NB4 (cell line): ENCODE data around the gene LCN6.

Experiments
- DNase-seq: peaks from one replicate; pipeline ENCODE4 v3.0.0; 2010; ENCODE audit warnings: low read depth
- H3K4me3 ChIP-seq: one replicate; pipeline ENCODE4 v1.5.1; 2011; ENCODE audit warnings: mild to moderate bottlenecking, low read depth, low read length, moderate library complexity
- MAX ChIP-seq: IDR thresholded peaks from 2 replicates; pipeline ENCODE4 v1.6.1; 2011; ENCODE audit warnings: low read depth, low read length
- MYC ChIP-seq: IDR thresholded peaks from 2 replicates; pipeline ENCODE4 v1.6.1; 2011; ENCODE audit warnings: low read depth, low read length
- POLR2A ChIP-seq: IDR thresholded peaks from 2 replicates; pipeline ENCODE4 v1.6.1; 2011; ENCODE audit warnings: mild to moderate bottlenecking; ENCODE audit not compliant: insufficient read length; ENCODE audit errors: extremely low read depth
- TF ChIP-seq, protein P1 (sequence below): IDR thresholded peaks from one replicate; pipeline ENCODE4 v1.5.1; 2012; ENCODE audit warnings: low read depth, low read length

LCN6 gene

DNA sequence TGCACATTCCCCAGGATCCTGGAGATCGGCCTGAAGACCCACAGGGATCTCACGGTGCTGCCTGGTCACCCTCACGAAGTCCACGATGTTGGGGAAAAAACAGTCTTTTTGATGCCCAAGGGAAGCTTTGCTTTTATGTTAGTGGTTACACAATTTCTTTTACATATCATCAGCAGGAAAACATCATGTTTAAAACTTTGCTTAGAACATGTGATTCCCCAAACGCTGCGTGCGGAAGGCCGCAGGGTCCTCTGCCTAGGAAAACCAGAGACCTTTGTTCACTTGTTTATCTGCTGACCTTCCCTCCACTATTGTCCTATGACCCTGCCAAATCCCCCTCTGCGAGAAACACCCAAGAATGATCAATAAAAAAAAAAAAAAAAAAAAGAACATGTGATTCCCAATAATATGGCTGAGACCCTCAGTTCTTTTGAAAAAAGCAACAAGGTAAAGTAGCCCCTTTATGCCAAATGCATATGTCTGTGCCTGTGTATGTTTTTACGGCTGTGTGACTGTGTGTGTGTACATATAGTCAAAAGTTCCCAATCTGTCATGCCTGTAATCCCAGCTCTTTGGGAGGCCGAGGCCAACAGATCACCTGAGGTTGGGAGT, 49.6 kb downstream of the LCN6 start:
- H3K4me3 ChIP-seq, result no peak overlapping the region
- no peak for DNase-seq
- no peak for TF ChIP-seq MYC
- TF ChIP-seq, protein P1, sequence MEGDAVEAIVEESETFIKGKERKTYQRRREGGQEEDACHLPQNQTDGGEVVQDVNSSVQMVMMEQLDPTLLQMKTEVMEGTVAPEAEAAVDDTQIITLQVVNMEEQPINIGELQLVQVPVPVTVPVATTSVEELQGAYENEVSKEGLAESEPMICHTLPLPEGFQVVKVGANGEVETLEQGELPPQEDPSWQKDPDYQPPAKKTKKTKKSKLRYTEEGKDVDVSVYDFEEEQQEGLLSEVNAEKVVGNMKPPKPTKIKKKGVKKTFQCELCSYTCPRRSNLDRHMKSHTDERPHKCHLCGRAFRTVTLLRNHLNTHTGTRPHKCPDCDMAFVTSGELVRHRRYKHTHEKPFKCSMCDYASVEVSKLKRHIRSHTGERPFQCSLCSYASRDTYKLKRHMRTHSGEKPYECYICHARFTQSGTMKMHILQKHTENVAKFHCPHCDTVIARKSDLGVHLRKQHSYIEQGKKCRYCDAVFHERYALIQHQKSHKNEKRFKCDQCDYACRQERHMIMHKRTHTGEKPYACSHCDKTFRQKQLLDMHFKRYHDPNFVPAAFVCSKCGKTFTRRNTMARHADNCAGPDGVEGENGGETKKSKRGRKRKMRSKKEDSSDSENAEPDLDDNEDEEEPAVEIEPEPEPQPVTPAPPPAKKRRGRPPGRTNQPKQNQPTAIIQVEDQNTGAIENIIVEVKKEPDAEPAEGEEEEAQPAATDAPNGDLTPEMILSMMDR, result no peak
- no peak for TF ChIP-seq MAX
- no peak for TF ChIP-seq POLR2A

DNA sequence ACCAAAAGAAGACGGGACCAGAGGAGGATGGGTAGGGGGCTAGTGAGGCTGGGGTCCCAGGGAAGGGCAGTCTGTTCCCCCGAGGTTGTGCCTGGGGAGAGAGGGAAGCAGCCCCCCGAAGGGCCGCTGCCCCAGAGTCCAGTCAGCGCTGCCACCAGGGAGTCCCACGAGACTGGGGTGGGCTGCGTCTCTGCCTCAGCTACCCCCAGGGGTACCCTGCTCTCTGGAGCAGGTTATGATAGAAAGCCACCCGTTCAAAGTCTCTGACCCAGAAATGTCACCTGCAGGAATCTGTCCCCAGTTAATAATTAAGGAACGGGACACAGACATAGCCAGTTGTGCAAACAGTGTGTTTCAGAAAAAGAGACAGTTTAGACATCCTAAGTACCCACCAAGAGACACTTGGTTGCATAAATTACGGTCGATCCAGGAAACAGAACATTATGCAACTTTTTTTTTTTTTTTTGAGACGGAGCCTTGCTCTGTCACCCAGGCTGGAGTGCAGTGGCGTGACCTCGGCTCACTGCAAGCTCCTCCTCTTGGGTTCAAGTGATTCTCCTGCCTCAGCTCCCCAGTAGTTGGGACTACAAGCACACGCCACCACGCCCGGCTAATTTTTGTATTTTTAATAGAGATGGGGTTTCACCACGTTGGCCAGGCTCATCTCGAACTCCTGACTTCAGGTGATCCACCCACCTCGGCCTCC, 50.4 kb downstream of the LCN6 start:
- TF ChIP-seq MAX (no peak), MYC (no peak), POLR2A (no peak)
- TF ChIP-seq, protein P1, result no peak
- DNase-seq, result peak; percentile 87
- H3K4me3 ChIP-seq, result no peak overlapping the region

GRCh38 chr9:136697146-136697820, 51.0 kb downstream of the LCN6 start:
- TF ChIP-seq, protein P1, result no peak
- TF ChIP-seq MAX (no peak), MYC (no peak), POLR2A (no peak)
- DNase-seq, result no peak

DNA sequence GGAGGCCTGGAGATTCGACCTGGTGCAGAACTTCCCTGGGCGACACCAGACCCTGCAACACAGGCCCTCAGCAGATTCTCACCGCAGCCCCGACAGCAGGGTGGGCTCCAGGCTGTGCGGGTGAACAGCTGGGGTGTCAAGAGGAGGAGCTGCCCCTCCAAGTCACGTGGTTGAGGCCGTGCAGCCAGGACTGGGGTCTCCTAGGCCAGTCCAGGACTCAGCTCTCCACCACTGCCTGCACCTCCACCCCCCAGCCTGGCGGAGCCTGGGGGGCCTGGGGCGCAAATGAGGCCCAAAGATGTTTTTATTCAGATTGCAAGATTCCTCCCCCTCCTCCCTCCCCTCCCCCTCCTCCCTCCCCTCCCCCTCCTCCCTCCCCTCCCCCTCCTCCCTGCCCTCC, 51.8 kb downstream of the LCN6 start:
- H3K4me3 ChIP-seq, result no peak overlapping the region
- no peak for DNase-seq
- no peak for TF ChIP-seq MYC
- TF ChIP-seq MAX, result no peak

More at GRCh38 chr9:136697146-136697820, 51.0 kb downstream of the LCN6 start:
- H3K4me3 ChIP-seq, result no peak overlapping the region

DNA sequence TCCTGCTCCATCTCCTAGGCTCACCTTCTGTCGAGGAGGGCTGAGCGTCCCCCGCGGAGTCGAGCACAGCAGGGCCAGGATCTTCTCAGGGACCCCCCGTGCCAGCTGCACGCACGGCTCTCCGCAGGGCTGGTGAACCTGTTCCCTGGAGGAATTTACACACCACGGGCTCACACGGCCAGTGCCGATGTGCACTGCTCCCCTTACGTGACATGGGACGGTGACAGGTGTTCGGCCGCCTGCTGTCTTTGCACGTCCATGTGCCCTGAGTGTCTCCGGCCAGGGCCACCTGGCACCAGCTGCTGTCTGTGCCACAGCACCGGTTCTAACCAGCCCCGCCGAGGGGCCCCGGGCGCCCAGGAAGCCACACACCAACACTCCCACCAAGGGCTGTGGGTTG, 52.4 kb downstream of the LCN6 start:
- TF ChIP-seq MAX (peak; percentile 59), POLR2A (no peak)
- no peak overlapping the region for H3K4me3 ChIP-seq
- DNase-seq, result peak; percentile 34

DNA sequence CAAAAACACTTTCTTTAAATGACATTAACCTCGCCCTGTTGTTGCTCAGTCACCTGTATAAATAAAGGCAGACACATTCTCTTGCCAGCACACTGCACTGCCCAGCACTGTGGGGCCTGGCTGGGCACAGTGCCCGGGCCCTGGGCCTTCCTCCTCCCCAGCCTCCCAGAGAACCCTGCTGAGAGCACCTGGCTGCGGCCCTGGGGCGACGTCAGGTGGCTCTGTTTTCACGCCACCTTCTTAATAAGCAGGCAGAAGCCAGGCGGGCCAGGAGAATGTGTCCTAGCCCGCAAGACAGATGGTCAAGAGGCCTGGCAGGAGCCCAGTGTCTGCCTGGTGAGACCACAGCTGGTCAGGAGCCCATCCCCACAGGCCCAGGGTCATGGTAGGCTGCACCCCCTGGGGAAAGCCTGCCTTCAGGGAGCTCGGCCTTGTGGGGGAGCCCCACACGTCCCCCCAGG, 52.9 kb downstream of the LCN6 start:
- no peak overlapping the region for H3K4me3 ChIP-seq
- no peak for DNase-seq
- TF ChIP-seq MAX, result no peak
- TF ChIP-seq, protein P1, result no peak
- TF ChIP-seq POLR2A, result no peak
- TF ChIP-seq MYC, result no peak
